Measurements from ENCODE around the gene GABRB3.
"Not testable (repeated sequence)": the region's sequence is repeated elsewhere in the genome, so short reads cannot be mapped to it uniquely, and the experiment has no call there.

GABRB3 gene

DNA sequence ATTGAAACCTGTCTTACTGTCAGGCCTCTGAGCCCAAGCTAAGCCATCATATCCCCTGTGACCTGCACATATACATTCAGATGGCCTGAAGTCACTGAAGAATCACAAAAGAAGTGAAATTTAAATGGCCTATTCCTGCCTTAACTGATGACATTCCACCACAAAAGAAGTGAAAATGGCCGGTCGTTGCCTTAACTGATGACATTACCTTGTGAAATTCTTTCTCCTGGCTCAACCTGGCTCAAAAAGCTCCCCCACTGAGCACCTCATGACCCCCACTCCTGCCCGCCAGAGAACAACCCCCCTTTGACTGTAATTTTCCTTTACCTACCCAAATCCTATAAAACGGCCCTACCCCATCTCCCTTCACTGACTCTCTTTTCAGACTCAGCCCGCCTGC is 53.0 kb downstream of the GABRB3 start:
- not testable (repeated sequence) for H3K27ac ChIP-seq (ENCODE audit: insufficient read depth, low read length, poor library complexity, severe bottlenecking); H3K9me3 ChIP-seq (ENCODE audit: control insufficient read depth, low read length); H3K27me3 ChIP-seq (replicated peaks; ENCODE audit: control insufficient read depth, insufficient read depth, low read length, poor library complexity, severe bottlenecking)

DNA sequence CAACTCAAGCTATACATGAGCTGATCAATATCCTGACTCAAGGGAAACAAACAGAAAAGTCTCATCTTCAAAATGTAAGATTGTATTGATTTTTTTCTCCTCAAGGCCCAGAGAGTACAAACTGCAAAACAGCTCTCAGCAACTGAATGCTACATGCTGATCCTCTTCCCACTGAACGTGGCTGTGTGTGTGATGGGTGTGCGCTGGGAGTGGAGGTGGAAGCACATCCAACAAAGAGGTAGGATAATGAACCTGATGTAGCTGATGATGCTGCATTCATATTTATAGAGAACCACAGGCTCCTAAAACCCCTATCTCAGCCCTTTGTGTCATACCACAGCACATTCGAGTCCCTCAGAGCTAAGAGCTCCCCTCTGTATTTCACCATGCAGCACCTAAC is 56.8 kb downstream of the GABRB3 start:
- Histone ChIP-seq H3K4me1 (ENCODE audit: control insufficient read depth, insufficient read depth, low read length, poor library complexity, severe bottlenecking) (no peaks in the 10 kb centered on the region), H3K36me3 (ENCODE audit: control insufficient read depth, insufficient read depth, low read length) (no peaks in the 10 kb centered on the region), H3K27ac (ENCODE audit: insufficient read depth, low read length, poor library complexity, severe bottlenecking) (no peak overlapping the region), H3K27me3 (replicated peaks; ENCODE audit: control insufficient read depth, insufficient read depth, low read length, poor library complexity, severe bottlenecking) (no peaks in the 10 kb centered on the region), H3K9me3 (ENCODE audit: control insufficient read depth, low read length) (no peaks in the 10 kb centered on the region), H3K4me3 (ENCODE audit: insufficient read depth, low read depth, low read length, poor library complexity, severe bottlenecking) (no peak overlapping the region)
- no peak for DNase-seq

More for the DNA sequence above, 53.0 kb downstream of the GABRB3 start:
- not testable (repeated sequence) for H3K36me3 ChIP-seq (ENCODE audit: control insufficient read depth, insufficient read depth, low read length); H3K4me3 ChIP-seq (ENCODE audit: insufficient read depth, low read depth, low read length, poor library complexity, severe bottlenecking); DNase-seq; H3K4me1 ChIP-seq (ENCODE audit: control insufficient read depth, insufficient read depth, low read length, poor library complexity, severe bottlenecking)

DNA sequence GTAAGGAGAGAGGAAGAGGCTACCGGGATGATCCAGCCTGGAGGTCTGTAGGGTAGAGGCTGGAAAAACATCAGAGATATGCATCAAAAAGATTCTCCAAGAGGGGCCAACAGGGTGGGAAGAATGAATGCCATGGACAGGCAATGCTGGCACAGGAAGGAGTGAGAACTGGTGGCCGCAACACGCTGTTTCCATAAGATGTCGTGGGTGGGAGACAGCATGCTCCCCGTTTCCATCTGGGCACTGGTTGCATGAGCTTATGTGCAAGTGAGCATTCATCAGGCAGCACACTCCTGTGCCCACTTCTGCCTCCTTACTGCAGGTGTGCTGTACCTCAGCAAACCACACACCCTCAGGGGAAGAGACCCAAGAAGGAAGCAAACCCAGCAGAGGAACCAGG is 59.4 kb downstream of the GABRB3 start:
- Histone ChIP-seq H3K9me3 (ENCODE audit: control insufficient read depth, low read length) (no peaks in the 10 kb centered on the region), H3K36me3 (ENCODE audit: control insufficient read depth, insufficient read depth, low read length) (no peaks in the 10 kb centered on the region), H3K27me3 (replicated peaks; ENCODE audit: control insufficient read depth, insufficient read depth, low read length, poor library complexity, severe bottlenecking) (no peaks in the 10 kb centered on the region), H3K4me3 (ENCODE audit: insufficient read depth, low read depth, low read length, poor library complexity, severe bottlenecking) (no peak overlapping the region), H3K27ac (ENCODE audit: insufficient read depth, low read length, poor library complexity, severe bottlenecking) (no peak overlapping the region), H3K4me1 (ENCODE audit: control insufficient read depth, insufficient read depth, low read length, poor library complexity, severe bottlenecking) (no peaks in the 10 kb centered on the region)
- DNase-seq: no peak

DNA sequence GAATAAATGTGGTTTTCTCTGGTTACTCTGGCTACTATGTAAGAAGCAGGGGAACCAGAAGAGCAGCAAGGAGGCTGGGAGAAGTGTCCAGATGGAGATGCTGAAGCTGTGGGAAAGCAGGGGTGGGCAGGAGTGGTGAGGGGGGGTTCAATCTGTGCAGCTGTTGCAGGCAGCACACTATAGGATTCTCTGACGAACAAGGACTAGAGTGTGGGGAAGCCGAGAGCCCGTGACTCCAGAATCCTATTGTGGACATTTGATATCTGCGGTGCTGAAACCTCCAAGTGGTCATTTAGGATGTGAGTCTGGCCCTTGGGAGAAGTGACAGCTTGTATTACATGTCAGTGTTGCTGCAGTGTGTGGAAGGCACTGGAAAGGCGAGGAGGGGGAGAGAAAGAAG is 60.5 kb downstream of the GABRB3 start:
- Histone ChIP-seq H3K9me3 (ENCODE audit: control insufficient read depth, low read length) (no peaks in the 10 kb centered on the region), H3K36me3 (ENCODE audit: control insufficient read depth, insufficient read depth, low read length) (no peaks in the 10 kb centered on the region), H3K4me1 (ENCODE audit: control insufficient read depth, insufficient read depth, low read length, poor library complexity, severe bottlenecking) (no peaks in the 10 kb centered on the region), H3K27me3 (replicated peaks; ENCODE audit: control insufficient read depth, insufficient read depth, low read length, poor library complexity, severe bottlenecking) (no peaks in the 10 kb centered on the region), H3K4me3 (ENCODE audit: insufficient read depth, low read depth, low read length, poor library complexity, severe bottlenecking) (no peak overlapping the region), H3K27ac (ENCODE audit: insufficient read depth, low read length, poor library complexity, severe bottlenecking) (no peak overlapping the region)
- DNase-seq: no peak

DNA sequence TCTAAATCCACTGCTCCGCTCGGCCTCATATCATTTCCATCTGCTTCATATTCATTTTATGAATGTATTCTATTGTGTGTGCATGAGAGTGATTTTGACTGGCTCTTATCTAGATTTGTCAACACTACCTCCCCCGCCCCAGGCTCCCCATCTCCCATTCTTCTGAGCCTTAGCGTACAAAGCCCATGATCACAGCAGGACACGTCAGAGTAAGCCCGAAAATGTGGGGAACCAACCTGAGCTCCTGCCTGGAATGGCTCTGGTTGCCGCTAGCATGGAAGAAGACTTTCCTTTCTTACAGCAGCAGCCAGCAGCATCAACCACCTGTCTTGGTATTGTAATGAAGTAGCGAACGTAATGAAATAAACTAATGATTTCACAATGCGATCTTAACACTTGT is 61.4 kb downstream of the GABRB3 start:
- Histone ChIP-seq H3K27me3 (replicated peaks; ENCODE audit: control insufficient read depth, insufficient read depth, low read length, poor library complexity, severe bottlenecking) (no peaks in the 10 kb centered on the region), H3K4me3 (ENCODE audit: insufficient read depth, low read depth, low read length, poor library complexity, severe bottlenecking) (no peak overlapping the region), H3K4me1 (ENCODE audit: control insufficient read depth, insufficient read depth, low read length, poor library complexity, severe bottlenecking) (no peaks in the 10 kb centered on the region), H3K9me3 (ENCODE audit: control insufficient read depth, low read length) (no peaks in the 10 kb centered on the region), H3K36me3 (ENCODE audit: control insufficient read depth, insufficient read depth, low read length) (no peaks in the 10 kb centered on the region), H3K27ac (ENCODE audit: insufficient read depth, low read length, poor library complexity, severe bottlenecking) (no peak overlapping the region)
- no peak for DNase-seq

DNA sequence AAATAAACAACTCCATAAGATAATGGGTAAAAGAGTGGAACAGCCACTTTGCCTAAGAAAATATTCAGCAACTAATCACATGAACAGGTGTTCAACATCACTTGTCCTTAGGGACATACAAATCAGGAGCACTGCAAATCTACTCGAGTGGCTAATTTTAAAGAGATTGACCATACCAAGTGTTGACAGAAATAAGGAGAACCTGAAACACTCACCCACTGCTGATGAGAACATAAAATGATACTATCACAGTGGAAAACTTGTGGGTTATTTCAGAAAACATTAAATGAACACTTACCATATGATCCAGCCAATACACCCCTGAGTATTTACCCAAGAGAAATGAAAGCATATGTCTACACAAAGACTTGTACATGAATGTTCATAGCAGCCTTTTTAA is 70.5 kb downstream of the GABRB3 start:
- DNase-seq: no peak
- Histone ChIP-seq H3K27me3 (replicated peaks; ENCODE audit: control insufficient read depth, insufficient read depth, low read length, poor library complexity, severe bottlenecking) (no peaks in the 10 kb centered on the region), H3K4me3 (ENCODE audit: insufficient read depth, low read depth, low read length, poor library complexity, severe bottlenecking) (no peak overlapping the region), H3K9me3 (ENCODE audit: control insufficient read depth, low read length) (no peaks in the 10 kb centered on the region), H3K4me1 (ENCODE audit: control insufficient read depth, insufficient read depth, low read length, poor library complexity, severe bottlenecking) (no peaks in the 10 kb centered on the region), H3K27ac (ENCODE audit: insufficient read depth, low read length, poor library complexity, severe bottlenecking) (no peak overlapping the region), H3K36me3 (ENCODE audit: control insufficient read depth, insufficient read depth, low read length) (no peaks in the 10 kb centered on the region)

DNA sequence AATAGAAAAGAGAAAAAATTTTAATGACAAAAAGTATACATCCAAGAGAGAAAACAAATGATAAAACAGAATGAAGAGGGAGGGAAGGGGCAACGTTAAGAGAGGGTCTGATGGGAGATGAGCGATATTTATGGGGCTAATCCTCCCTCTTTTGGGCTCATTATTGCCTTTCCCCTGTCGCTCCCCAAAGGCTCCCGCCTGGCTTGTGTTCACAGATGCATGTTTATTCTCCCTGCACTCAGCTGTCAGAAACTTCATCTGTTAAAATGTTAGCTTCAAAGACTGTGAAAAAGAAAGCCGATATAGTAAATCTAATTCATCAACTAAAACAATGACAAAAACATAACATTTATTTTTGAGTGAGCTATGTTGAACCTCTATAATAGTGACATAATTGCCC is 74.3 kb downstream of the GABRB3 start:
- Histone ChIP-seq H3K27ac (ENCODE audit: insufficient read depth, low read length, poor library complexity, severe bottlenecking) (no peak overlapping the region), H3K4me1 (ENCODE audit: control insufficient read depth, insufficient read depth, low read length, poor library complexity, severe bottlenecking) (no peaks in the 10 kb centered on the region), H3K4me3 (ENCODE audit: insufficient read depth, low read depth, low read length, poor library complexity, severe bottlenecking) (no peak overlapping the region), H3K27me3 (replicated peaks; ENCODE audit: control insufficient read depth, insufficient read depth, low read length, poor library complexity, severe bottlenecking) (no peaks in the 10 kb centered on the region), H3K36me3 (ENCODE audit: control insufficient read depth, insufficient read depth, low read length) (no peaks in the 10 kb centered on the region), H3K9me3 (ENCODE audit: control insufficient read depth, low read length) (no peaks in the 10 kb centered on the region)
- DNase-seq: no peak

DNA sequence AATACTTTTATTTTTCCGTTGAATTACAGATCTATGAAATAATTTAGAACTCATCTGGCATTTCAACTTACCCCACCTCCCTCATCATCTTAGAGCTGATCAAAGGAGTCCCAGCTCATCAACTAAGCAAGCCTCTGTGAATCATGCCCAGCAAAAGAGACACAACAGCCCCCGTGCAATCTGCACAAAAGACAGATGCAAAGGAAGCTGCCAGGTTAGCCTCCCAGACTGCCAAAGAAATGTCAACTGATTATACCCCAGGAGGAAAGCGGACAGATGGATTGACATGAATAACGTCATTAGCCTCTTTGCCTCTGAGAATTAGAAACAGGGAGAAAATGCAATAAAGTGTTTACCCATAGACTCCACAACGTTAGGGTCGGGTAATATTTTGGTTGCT is 75.0 kb downstream of the GABRB3 start:
- no peaks in the 10 kb centered on the region for H3K9me3 ChIP-seq (ENCODE audit: control insufficient read depth, low read length)
- H3K4me1 ChIP-seq (ENCODE audit: control insufficient read depth, insufficient read depth, low read length, poor library complexity, severe bottlenecking): no peaks in the 10 kb centered on the region
- no peak overlapping the region for H3K27ac ChIP-seq (ENCODE audit: insufficient read depth, low read length, poor library complexity, severe bottlenecking)
- no peak overlapping the region for H3K4me3 ChIP-seq (ENCODE audit: insufficient read depth, low read depth, low read length, poor library complexity, severe bottlenecking)
- no peaks in the 10 kb centered on the region for H3K36me3 ChIP-seq (ENCODE audit: control insufficient read depth, insufficient read depth, low read length)
- H3K27me3 ChIP-seq (replicated peaks; ENCODE audit: control insufficient read depth, insufficient read depth, low read length, poor library complexity, severe bottlenecking): no peaks in the 10 kb centered on the region
- no peak for DNase-seq

DNA sequence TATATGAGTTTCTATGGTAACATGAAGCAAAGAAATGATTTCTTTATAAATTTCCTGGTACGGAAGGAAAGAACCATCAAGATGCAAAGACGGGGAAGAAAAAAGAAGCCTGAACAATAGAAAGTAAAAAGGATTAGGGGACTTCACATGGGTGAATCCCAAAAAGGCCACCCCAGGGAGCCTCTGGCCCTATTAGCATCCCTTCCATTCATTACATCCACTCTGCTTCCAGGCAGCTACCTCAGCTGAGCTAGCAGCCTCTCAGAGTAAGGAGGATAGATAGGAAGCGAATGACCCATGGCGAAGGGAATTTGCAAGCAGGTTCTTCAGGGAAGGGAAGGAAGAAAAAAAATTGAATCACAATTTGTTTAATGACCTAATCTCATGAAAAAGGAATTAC is 81.6 kb downstream of the GABRB3 start:
- Histone ChIP-seq H3K36me3 (ENCODE audit: control insufficient read depth, insufficient read depth, low read length) (no peaks in the 10 kb centered on the region), H3K9me3 (ENCODE audit: control insufficient read depth, low read length) (no peaks in the 10 kb centered on the region), H3K27ac (ENCODE audit: insufficient read depth, low read length, poor library complexity, severe bottlenecking) (no peak overlapping the region), H3K4me1 (ENCODE audit: control insufficient read depth, insufficient read depth, low read length, poor library complexity, severe bottlenecking) (no peaks in the 10 kb centered on the region), H3K4me3 (ENCODE audit: insufficient read depth, low read depth, low read length, poor library complexity, severe bottlenecking) (no peak overlapping the region), H3K27me3 (replicated peaks; ENCODE audit: control insufficient read depth, insufficient read depth, low read length, poor library complexity, severe bottlenecking) (no peaks in the 10 kb centered on the region)
- DNase-seq: no peak

DNA sequence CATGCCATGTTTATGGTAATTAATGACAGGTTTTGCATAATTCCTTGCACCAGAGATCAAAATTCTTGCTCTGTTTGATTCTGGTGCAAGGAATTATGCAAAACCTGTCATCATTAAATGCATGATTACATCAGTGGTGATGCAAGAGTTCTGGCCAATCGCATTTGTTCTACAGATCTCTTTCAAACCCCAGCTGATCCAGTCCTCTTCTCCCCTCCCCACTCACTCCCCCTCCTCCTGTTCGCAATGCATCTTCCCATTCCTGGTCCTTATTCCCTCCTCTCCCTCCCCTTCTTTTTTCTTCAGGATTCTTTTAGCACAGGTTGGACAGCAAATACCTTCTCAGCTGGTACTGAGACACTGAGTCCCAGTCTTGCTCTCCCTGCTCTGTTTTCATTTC is 82.1 kb downstream of the GABRB3 start:
- Histone ChIP-seq H3K27me3 (replicated peaks; ENCODE audit: control insufficient read depth, insufficient read depth, low read length, poor library complexity, severe bottlenecking) (no peaks in the 10 kb centered on the region), H3K4me1 (ENCODE audit: control insufficient read depth, insufficient read depth, low read length, poor library complexity, severe bottlenecking) (no peaks in the 10 kb centered on the region), H3K4me3 (ENCODE audit: insufficient read depth, low read depth, low read length, poor library complexity, severe bottlenecking) (no peak overlapping the region), H3K36me3 (ENCODE audit: control insufficient read depth, insufficient read depth, low read length) (no peaks in the 10 kb centered on the region), H3K9me3 (ENCODE audit: control insufficient read depth, low read length) (no peaks in the 10 kb centered on the region), H3K27ac (ENCODE audit: insufficient read depth, low read length, poor library complexity, severe bottlenecking) (no peak overlapping the region)
- DNase-seq: no peak

DNA sequence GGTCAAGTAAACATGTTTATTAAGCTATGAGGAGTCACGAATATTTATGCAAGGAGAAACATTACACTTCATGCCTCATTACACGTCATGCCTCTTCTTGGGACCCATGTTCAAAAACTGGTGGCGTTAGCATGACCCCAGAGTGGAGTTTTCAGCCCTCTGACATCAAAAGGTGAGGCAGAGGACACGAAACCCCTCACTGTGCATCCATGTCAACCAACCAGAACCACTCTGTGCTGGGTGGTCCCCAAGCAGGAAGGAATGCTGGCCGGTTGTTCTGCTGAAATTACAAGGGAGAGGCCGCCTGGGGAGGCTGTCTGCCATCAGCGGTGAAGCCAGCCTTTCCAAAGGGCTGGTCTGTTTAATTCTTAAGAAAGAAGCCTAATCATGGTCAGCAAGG is 83.4 kb downstream of the GABRB3 start:
- H3K4me1 ChIP-seq (ENCODE audit: control insufficient read depth, insufficient read depth, low read length, poor library complexity, severe bottlenecking): no peaks in the 10 kb centered on the region
- no peak overlapping the region for H3K27ac ChIP-seq (ENCODE audit: insufficient read depth, low read length, poor library complexity, severe bottlenecking)
- H3K4me3 ChIP-seq (ENCODE audit: insufficient read depth, low read depth, low read length, poor library complexity, severe bottlenecking): no peak overlapping the region
- DNase-seq: no peak
- no peaks in the 10 kb centered on the region for H3K36me3 ChIP-seq (ENCODE audit: control insufficient read depth, insufficient read depth, low read length)
- H3K27me3 ChIP-seq (replicated peaks; ENCODE audit: control insufficient read depth, insufficient read depth, low read length, poor library complexity, severe bottlenecking): no peaks in the 10 kb centered on the region
- H3K9me3 ChIP-seq (ENCODE audit: control insufficient read depth, low read length): no peaks in the 10 kb centered on the region
